Epidermal melanocyte (primary cell): ENCODE measurements around the gene GRPEL2.

Experiments used
- DNase-seq: peaks from one replicate; pipeline ENCODE4 v3.0.0; 2011; ENCODE audit warnings: low spot score; ENCODE audit not compliant: insufficient read length

The GRPEL2 gene

GRCh38 chr5:149357370-149358293, 12.3 kb downstream of the GRPEL2 start, which contains the start of gene PCYOX1L:
PCYOX1L (plus strand) TSS chr5:149358046; CDS start chr5:149358069, 23 bp downstream.
- peak; percentile 92 for DNase-seq

- DNase-seq, result no peak
These were observed 13.0 kb downstream of the GRPEL2 start for GRCh38 chr5:149358294-149358651.

- DNase-seq, result no peak
These were observed 13.7 kb downstream of the GRPEL2 start for GRCh38 chr5:149358868-149359495.

DNA sequence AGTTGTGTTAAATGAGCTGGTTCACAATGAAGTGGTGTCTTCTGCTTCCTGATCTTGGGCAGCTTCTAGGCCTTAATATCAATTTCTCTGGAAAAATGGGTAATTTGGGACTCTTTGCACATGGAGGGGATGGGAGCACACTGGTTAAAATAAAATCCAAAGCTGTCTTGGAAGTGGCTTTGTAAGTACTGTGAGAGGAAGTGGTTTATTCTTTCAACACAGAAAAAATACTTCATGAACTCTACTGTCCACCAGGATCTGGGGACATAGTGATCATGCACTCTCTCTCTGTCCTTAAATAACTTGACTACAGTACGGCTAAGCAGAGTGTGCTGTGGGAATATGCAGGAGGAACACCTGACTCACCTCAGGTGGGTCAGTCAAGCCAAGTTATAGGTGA, 15.0 kb downstream of the GRPEL2 start:
- no peak for DNase-seq

- DNase-seq, result no peak
These were observed 17.2 kb downstream of the GRPEL2 start for GRCh38 chr5:149362541-149362940.

GRCh38 chr5:149363358-149363757, 18.1 kb downstream of the GRPEL2 start:
- no peak for DNase-seq

GRCh38 chr5:149363936-149364335, 18.6 kb downstream of the GRPEL2 start:
- DNase-seq, result no peak

- no peak for DNase-seq
These were observed 19.4 kb downstream of the GRPEL2 start for GRCh38 chr5:149364719-149365118.

DNA sequence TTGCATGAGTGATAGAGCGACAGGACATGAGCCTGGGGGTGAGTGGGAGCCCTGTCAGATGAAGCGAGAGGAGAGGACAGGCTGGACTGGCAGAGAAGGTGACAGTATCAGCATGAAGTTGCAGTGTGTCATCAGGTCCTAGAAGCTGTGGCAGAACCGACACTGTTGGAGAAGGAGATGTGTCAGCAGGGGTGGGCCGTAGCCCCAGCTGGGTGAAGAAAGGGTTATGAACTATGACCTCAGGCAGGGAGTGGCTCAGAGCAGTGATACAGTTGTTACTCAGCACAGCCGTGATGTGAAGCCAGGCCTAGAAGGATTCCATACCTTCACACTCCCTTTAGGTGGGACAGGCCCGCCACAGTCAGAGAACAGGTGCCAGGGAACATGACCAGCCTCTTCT, 20.1 kb downstream of the GRPEL2 start:
- DNase-seq, result no peak

GRCh38 chr5:149366169-149366729, 20.9 kb downstream of the GRPEL2 start:
- no peak for DNase-seq

GRCh38 chr5:149367249-149367971, 22.1 kb downstream of the GRPEL2 start:
- DNase-seq, result peak; percentile 79

DNA sequence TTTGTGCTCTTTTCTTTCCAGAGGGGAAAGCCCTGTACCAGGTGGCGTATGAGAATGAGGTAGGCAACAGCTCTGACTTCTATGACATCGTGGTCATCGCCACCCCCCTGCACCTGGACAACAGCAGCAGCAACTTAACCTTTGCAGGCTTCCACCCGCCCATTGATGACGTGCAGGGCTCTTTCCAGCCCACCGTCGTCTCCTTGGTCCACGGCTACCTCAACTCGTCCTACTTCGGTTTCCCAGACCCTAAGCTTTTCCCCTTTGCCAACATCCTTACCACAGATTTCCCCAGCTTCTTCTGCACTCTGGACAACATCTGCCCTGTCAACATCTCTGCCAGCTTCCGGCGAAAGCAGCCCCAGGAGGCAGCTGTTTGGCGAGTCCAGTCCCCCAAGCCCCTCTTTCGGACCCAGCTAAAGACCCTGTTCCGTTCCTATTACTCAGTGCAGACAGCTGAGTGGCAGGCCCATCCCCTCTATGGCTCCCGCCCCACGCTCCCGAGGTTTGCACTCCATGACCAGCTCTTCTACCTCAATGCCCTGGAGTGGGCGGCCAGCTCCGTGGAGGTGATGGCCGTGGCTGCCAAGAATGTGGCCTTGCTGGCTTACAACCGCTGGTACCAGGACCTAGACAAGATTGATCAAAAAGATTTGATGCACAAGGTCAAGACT, 22.8 kb downstream of the GRPEL2 start:
- no peak for DNase-seq

DNA sequence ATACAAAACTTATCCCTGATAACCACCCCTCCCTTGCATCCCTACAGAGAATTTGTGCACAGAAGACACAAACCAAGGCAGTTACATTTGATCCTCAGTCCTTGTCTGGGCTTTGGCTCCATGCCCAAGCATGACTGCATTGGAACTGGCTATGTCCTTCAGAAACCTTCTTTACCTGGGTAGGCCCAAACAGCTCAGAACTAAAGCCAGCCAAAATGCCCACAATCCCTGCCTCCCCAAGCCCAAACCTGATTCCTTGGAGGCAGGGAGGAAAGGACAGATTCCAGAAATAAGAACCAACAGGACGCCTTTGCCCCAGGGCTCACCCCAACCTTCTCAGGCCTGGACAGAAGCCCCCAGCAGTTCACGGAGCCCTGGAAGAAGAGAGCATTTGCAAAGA, 25.6 kb downstream of the GRPEL2 start:
- no peak for DNase-seq

DNA sequence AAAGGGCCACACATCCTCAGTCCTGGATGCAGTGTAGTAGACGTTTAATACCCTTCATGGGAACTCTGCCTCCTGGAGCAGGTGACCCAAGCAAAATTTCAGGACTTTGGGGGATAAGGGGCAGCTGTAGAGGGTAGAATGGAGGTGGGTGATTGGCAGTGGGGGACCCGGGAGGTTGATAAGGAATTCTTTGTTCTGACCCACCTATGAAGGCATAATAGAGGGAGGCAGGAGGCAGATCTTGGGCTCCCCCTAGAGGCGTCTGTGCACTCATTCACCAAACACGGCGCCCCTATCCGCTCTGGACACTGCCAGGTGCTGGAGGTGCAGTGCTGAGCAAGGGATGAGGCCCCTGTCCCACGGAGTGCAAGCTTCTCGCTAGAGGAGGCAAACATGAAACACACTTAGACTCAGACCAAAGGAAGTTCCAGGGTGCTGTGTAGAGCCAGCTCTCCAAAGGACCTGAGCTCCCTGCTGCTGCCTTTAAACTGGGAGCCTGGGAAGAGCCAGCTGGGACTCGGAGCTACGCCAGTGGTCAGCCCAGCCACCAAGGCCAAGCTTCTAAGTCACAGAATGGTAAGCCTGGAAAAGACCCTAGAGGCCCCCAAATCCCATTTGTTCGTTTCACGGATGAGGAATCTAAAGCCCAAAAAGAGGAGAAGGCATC, 26.1 kb downstream of the GRPEL2 start:
- peak; percentile 50 for DNase-seq

GRCh38 chr5:149372076-149372795, 26.9 kb downstream of the GRPEL2 start:
- no peak for DNase-seq

- DNase-seq, result no peak
These were observed 27.6 kb downstream of the GRPEL2 start for GRCh38 chr5:149372932-149373331.

DNA sequence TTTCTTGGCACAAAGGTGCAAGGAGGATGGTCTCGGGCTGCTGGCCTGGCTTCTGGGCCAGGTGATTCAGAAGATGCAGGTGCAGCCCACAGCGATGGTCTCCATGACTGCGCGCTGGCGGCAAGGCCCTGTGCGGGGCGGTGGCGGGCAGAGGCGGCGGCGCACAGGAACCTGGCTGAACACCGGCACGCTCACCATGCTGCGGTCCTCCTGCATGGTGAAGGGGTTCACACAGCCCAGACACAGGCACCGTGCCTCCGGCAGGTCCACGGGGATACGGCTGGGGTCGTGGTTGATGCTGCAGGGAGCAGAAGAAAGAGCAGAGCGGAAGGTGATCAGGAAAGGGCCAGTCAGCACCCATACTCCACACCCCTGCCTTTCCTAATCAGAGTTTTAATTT, 29.0 kb downstream of the GRPEL2 start:
- no peak for DNase-seq

DNA sequence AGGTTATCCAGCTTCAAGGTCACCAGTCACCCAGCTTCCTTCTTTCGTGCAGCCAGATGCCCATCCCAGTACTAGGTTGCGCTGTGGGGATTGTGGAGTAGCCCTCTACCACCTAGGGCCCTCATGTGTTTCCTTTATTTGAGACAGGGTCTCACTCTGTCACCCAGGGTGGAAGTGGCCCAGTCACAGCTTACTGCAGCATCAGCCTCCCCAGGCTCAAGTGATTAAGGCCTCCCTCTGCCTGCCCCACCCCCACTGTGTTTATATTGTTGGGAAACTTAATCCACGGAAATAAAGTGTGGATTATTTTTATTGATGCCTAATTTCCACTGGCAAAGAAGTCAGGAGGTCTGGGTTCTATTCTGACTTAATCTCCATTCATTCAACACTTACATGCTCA, 29.5 kb downstream of the GRPEL2 start:
- DNase-seq, result no peak

- DNase-seq, result no peak
These were observed 30.1 kb downstream of the GRPEL2 start for GRCh38 chr5:149375434-149375833.

GRCh38 chr5:149376104-149376503, 30.8 kb downstream of the GRPEL2 start:
- no peak for DNase-seq
